ACC112 (cell line): Measurements from ENCODE around the gene IGSF6.
"Not testable (repeated sequence)": the region's sequence is repeated elsewhere in the genome, so short reads cannot be mapped to it uniquely, and the experiment has no call there.

Experiments used
- H2AFZ ChIP-seq: fragments of 200-600 bp; sonication (generic); one replicate; pipeline ENCODE4 v1.6.0; 2017; ENCODE audit warnings: antibody characterized with exemption, low read length; ENCODE audit not compliant: unreplicated experiment
- H3K27ac ChIP-seq: fragments of 200-600 bp; sonication (generic); 2 replicates; pipeline ENCODE4 v1.5.1; 2014; ENCODE audit warnings: low read depth, mild to moderate bottlenecking, antibody characterized with exemption, low read length, moderate library complexity
- H3K27me3 ChIP-seq: fragments of 200-600 bp; sonication (generic); 2 replicates; pipeline ENCODE4 v1.6.1; 2014; ENCODE audit warnings: mild to moderate bottlenecking, antibody characterized with exemption, low read length, moderate library complexity, mixed read lengths; ENCODE audit not compliant: insufficient read depth
- H3K36me3 ChIP-seq: fragments of 200-600 bp; sonication (generic); 2 replicates; pipeline ENCODE4 v1.6.1; 2016; ENCODE audit warnings: mild to moderate bottlenecking, antibody characterized with exemption, low read length, moderate library complexity, mixed read lengths; ENCODE audit not compliant: insufficient read depth
- H3K4me1 ChIP-seq: fragments of 200-600 bp; sonication (generic); one replicate; pipeline ENCODE4 v1.6.1; 2016; ENCODE audit warnings: low read length, mixed read lengths; ENCODE audit not compliant: insufficient read depth, unreplicated experiment, control insufficient read depth
- H3K4me3 ChIP-seq: fragments of 200-600 bp; sonication (generic); 2 replicates; pipeline ENCODE4 v1.5.1; 2014; ENCODE audit warnings: mild to moderate bottlenecking, low read depth, low read length
- H3K79me2 ChIP-seq: fragments of 200-600 bp; sonication (generic); one replicate; pipeline ENCODE4 v1.6.0; 2016; ENCODE audit warnings: low read length; ENCODE audit not compliant: control insufficient read depth, unreplicated experiment, insufficient read depth

Gene IGSF6

GRCh38 chr16:21674456-21674855, 22.0 kb upstream of the IGSF6 start:
- H3K27ac ChIP-seq, H3K79me2 ChIP-seq, H3K4me1 ChIP-seq, H2AFZ ChIP-seq, H3K4me3 ChIP-seq, H3K36me3 ChIP-seq: not testable (repeated sequence)
- peaks cover 28% of the 10 kb centered on the region; the same call in 1 of the 2 replicates for H3K27me3 ChIP-seq

GRCh38 chr16:21673469-21673868, 21.1 kb upstream of the IGSF6 start:
- Histone ChIP-seq H3K27me3 (peaks cover 22% of the 10 kb centered on the region; the same call in 1 of the 2 replicates), H3K79me2 (no peaks in the 10 kb centered on the region), H3K36me3 (no peaks in the 10 kb centered on the region)

GRCh38 chr16:21667575-21667974, 15.2 kb upstream of the IGSF6 start:
- Histone ChIP-seq H2AFZ (no peak overlapping the region), H3K4me3 (no peak overlapping the region), H3K4me1 (no peaks in the 10 kb centered on the region), H3K27me3 (peaks cover 10% of the 10 kb centered on the region; the same call in 1 of the 2 replicates), H3K36me3 (no peaks in the 10 kb centered on the region), H3K27ac (no peak overlapping the region), H3K79me2 (no peaks in the 10 kb centered on the region)

More at GRCh38 chr16:21673469-21673868, 21.1 kb upstream of the IGSF6 start:
- Histone ChIP-seq H3K4me3 (no peak overlapping the region), H2AFZ (no peak overlapping the region), H3K27ac (no peak overlapping the region), H3K4me1 (no peaks in the 10 kb centered on the region)

- H3K79me2 ChIP-seq, result no peaks in the 10 kb centered on the region
- no peaks in the 10 kb centered on the region for H3K4me1 ChIP-seq
- H2AFZ ChIP-seq, result no peak overlapping the region
- no peak overlapping the region for H3K4me3 ChIP-seq
- peaks cover 10% of the 10 kb centered on the region; the same call in 1 of the 2 replicates for H3K27me3 ChIP-seq
- no peaks in the 10 kb centered on the region for H3K36me3 ChIP-seq
- no peak overlapping the region for H3K27ac ChIP-seq
Measured at GRCh38 chr16:21666772-21667171, 14.4 kb upstream of the IGSF6 start.

GRCh38 chr16:21664801-21665492, 12.5 kb upstream of the IGSF6 start:
- Histone ChIP-seq H3K27ac (no peak overlapping the region), H3K36me3 (no peaks in the 10 kb centered on the region), H3K4me1 (no peaks in the 10 kb centered on the region), H3K27me3 (peaks cover 3% of the 10 kb centered on the region; the same call in 1 of the 2 replicates), H3K4me3 (no peak overlapping the region), H3K79me2 (no peaks in the 10 kb centered on the region), H2AFZ (no peak overlapping the region)

GRCh38 chr16:21663889-21664647, 11.7 kb upstream of the IGSF6 start, which contains the start of gene OTOA:
Gene OTOA, plus strand, starts transcription at chr16:21663968. Its CDS starts 14,547 bp downstream, at chr16:21678515.
- peak within 1 kb of the TSS; percentile 44; the same call in 1 of the 2 replicates for H3K4me3 ChIP-seq
- H3K27me3 ChIP-seq, result peaks cover 3% of the 10 kb centered on the region; the same call in 1 of the 2 replicates
- H3K79me2 ChIP-seq, result no peaks in the 10 kb centered on the region
- H3K4me1 ChIP-seq, result no peaks in the 10 kb centered on the region
- H2AFZ ChIP-seq, result no peak within 1 kb of the TSS
- no peak within 1 kb of the TSS for H3K27ac ChIP-seq
- no peaks in the 10 kb centered on the region for H3K36me3 ChIP-seq

- no peak overlapping the region for H3K4me3 ChIP-seq
- H2AFZ ChIP-seq, result no peak overlapping the region
- H3K36me3 ChIP-seq, result peaks cover 7% of the 10 kb centered on the region
- peaks cover 3% of the 10 kb centered on the region; the same call in 1 of the 2 replicates for H3K27me3 ChIP-seq
- no peak overlapping the region for H3K27ac ChIP-seq
- peaks cover 10% of the 10 kb centered on the region for H3K4me1 ChIP-seq
- H3K79me2 ChIP-seq, result no peaks in the 10 kb centered on the region
Measured at GRCh38 chr16:21659124-21659523, 6.7 kb upstream of the IGSF6 start.

- Histone ChIP-seq H3K27ac (no peak overlapping the region), H3K4me1 (peaks cover 14% of the 10 kb centered on the region), H2AFZ (no peak overlapping the region), H3K36me3 (peaks cover 7% of the 10 kb centered on the region), H3K79me2 (peaks cover 7% of the 10 kb centered on the region), H3K4me3 (no peak overlapping the region), H3K27me3 (no peaks in the 10 kb centered on the region)
Measured at GRCh38 chr16:21656795-21657768, 4.7 kb upstream of the IGSF6 start.

GRCh38 chr16:21654881-21655280, 2.5 kb upstream of the IGSF6 start:
- H3K4me3 ChIP-seq, result no peak overlapping the region
- peaks cover 7% of the 10 kb centered on the region for H3K36me3 ChIP-seq
- H2AFZ ChIP-seq, result no peak overlapping the region
- no peaks in the 10 kb centered on the region for H3K27me3 ChIP-seq
- peaks cover 13% of the 10 kb centered on the region for H3K79me2 ChIP-seq
- peaks cover 14% of the 10 kb centered on the region for H3K4me1 ChIP-seq
- H3K27ac ChIP-seq, result no peak overlapping the region

GRCh38 chr16:21654466-21654865, 2.1 kb upstream of the IGSF6 start:
- H3K4me1 ChIP-seq, result peaks cover 14% of the 10 kb centered on the region
- peaks cover 13% of the 10 kb centered on the region for H3K79me2 ChIP-seq
- H3K36me3 ChIP-seq, result peaks cover 7% of the 10 kb centered on the region
- no peak overlapping the region for H3K4me3 ChIP-seq
- H3K27me3 ChIP-seq, result no peaks in the 10 kb centered on the region
- no peak overlapping the region for H3K27ac ChIP-seq
- H2AFZ ChIP-seq, result no peak overlapping the region
